Skeletal muscle satellite cell (primary cell): ENCODE data around the gene ABCC11.
A peak's percentile ranks its signal among the peaks of the same experiment; 100 is the strongest.
"Not testable (repeated sequence)": the region's sequence is repeated elsewhere in the genome, so short reads cannot be mapped to it uniquely, and the experiment has no call there.

Experiments used
- H3K27me3 ChIP-seq: 2 replicates; pipeline ENCODE4 v1.7.0; 2013; ENCODE audit warnings: low read length; ENCODE audit not compliant: control insufficient read depth, insufficient read depth
- H3K36me3 ChIP-seq: 2 replicates; pipeline ENCODE4 v1.7.0; 2013; ENCODE audit warnings: mild to moderate bottlenecking, control low read depth, low read length; ENCODE audit not compliant: insufficient read depth
- H3K4me1 ChIP-seq: 2 replicates; pipeline ENCODE4 v1.7.0; 2013; ENCODE audit warnings: low read length; ENCODE audit not compliant: control insufficient read depth, insufficient read depth
- H3K4me2 ChIP-seq: 2 replicates; pipeline ENCODE4 v1.7.0; 2013; ENCODE audit warnings: mild to moderate bottlenecking, low read length
- H3K4me3 ChIP-seq: 2 replicates; pipeline ENCODE4 v1.7.0; 2013; ENCODE audit warnings: low read length
- H3K9ac ChIP-seq: 2 replicates; pipeline ENCODE4 v1.7.0; 2013; ENCODE audit warnings: mild to moderate bottlenecking, low read depth, low read length, moderate library complexity
- H3K9me3 ChIP-seq: replicated peaks from 2 replicates; pipeline ENCODE4 v1.7.0; 2013; ENCODE audit warnings: mild to moderate bottlenecking, control low read depth, low read length

ABCC11 gene

GRCh38 chr16:48246066-48246465, 1.3 kb downstream of the ABCC11 start:
- Histone ChIP-seq H3K9me3 (no peaks in the 10 kb centered on the region), H3K4me3 (peak overlapping the region; percentile 94), H3K9ac (peak overlapping the region; percentile 94), H3K4me1 (peaks cover 18% of the 10 kb centered on the region), H3K27me3 (no peaks in the 10 kb centered on the region), H3K4me2 (peak overlapping the region; percentile 83), H3K36me3 (peaks cover 3% of the 10 kb centered on the region)

- Histone ChIP-seq H3K36me3 (peaks cover 3% of the 10 kb centered on the region), H3K27me3 (no peaks in the 10 kb centered on the region), H3K4me2 (peak overlapping the region; percentile 83), H3K4me3 (peak overlapping the region; percentile 94), H3K9ac (peak overlapping the region; percentile 94), H3K4me1 (peaks cover 18% of the 10 kb centered on the region), H3K9me3 (no peaks in the 10 kb centered on the region)
Measured at GRCh38 chr16:48244863-48245195, 2.5 kb downstream of the ABCC11 start.

- H3K36me3 ChIP-seq, result peaks cover 3% of the 10 kb centered on the region
- peak within 1 kb of the TSS; percentile 94 for H3K9ac ChIP-seq
- H3K27me3 ChIP-seq, result no peaks in the 10 kb centered on the region
- peaks cover 18% of the 10 kb centered on the region for H3K4me1 ChIP-seq
- H3K4me2 ChIP-seq, result peak within 1 kb of the TSS; percentile 83
- H3K4me3 ChIP-seq, result peak within 1 kb of the TSS; percentile 94
- H3K9me3 ChIP-seq, result no peaks in the 10 kb centered on the region
Measured at GRCh38 chr16:48244080-48244862, 3.1 kb downstream of the ABCC11 start, which contains the start of gene LONP2. Gene LONP2, plus strand, starts transcription at chr16:48244300. Its CDS starts 89 bp downstream, at chr16:48244389.

- not testable (repeated sequence) for H3K27me3 ChIP-seq, H3K9ac ChIP-seq, H3K4me3 ChIP-seq, H3K36me3 ChIP-seq, H3K9me3 ChIP-seq, H3K4me2 ChIP-seq, H3K4me1 ChIP-seq
Measured at GRCh38 chr16:48240147-48240546, 7.2 kb downstream of the ABCC11 start.

GRCh38 chr16:48236286-48236685, 11.1 kb downstream of the ABCC11 start:
- Histone ChIP-seq H3K4me2 (no peak overlapping the region), H3K9ac (no peak overlapping the region)

GRCh38 chr16:48235556-48236136, 11.7 kb downstream of the ABCC11 start:
- Histone ChIP-seq H3K4me2 (no peak overlapping the region), H3K4me1 (peaks cover 9% of the 10 kb centered on the region), H3K9me3 (no peaks in the 10 kb centered on the region), H3K4me3 (no peak overlapping the region), H3K27me3 (no peaks in the 10 kb centered on the region), H3K9ac (no peak overlapping the region), H3K36me3 (no peaks in the 10 kb centered on the region)

More at GRCh38 chr16:48236286-48236685, 11.1 kb downstream of the ABCC11 start:
- no peak overlapping the region for H3K4me3 ChIP-seq
- H3K27me3 ChIP-seq, result no peaks in the 10 kb centered on the region
- no peaks in the 10 kb centered on the region for H3K9me3 ChIP-seq
- H3K4me1 ChIP-seq, result peaks cover 9% of the 10 kb centered on the region
- no peaks in the 10 kb centered on the region for H3K36me3 ChIP-seq

- Histone ChIP-seq H3K27me3 (no peaks in the 10 kb centered on the region), H3K36me3 (no peaks in the 10 kb centered on the region), H3K4me2 (no peak overlapping the region), H3K4me1 (peaks cover 9% of the 10 kb centered on the region), H3K9me3 (no peaks in the 10 kb centered on the region), H3K9ac (no peak overlapping the region), H3K4me3 (no peak overlapping the region)
Measured at GRCh38 chr16:48235058-48235555, 12.2 kb downstream of the ABCC11 start.

- Histone ChIP-seq H3K9me3 (no peaks in the 10 kb centered on the region), H3K36me3 (no peaks in the 10 kb centered on the region), H3K4me3 (no peak overlapping the region), H3K4me1 (peaks cover 9% of the 10 kb centered on the region), H3K4me2 (no peak overlapping the region), H3K9ac (no peak overlapping the region), H3K27me3 (no peaks in the 10 kb centered on the region)
Measured at GRCh38 chr16:48234630-48235029, 12.7 kb downstream of the ABCC11 start.

GRCh38 chr16:48232493-48233040, 14.8 kb downstream of the ABCC11 start:
- Histone ChIP-seq H3K36me3 (no peaks in the 10 kb centered on the region), H3K9me3 (no peaks in the 10 kb centered on the region), H3K4me3 (no peak overlapping the region), H3K27me3 (no peaks in the 10 kb centered on the region), H3K4me1 (peaks cover 9% of the 10 kb centered on the region), H3K4me2 (no peak overlapping the region), H3K9ac (no peak overlapping the region)

GRCh38 chr16:48231727-48232492, 15.4 kb downstream of the ABCC11 start:
- no peak overlapping the region for H3K4me2 ChIP-seq
- H3K9me3 ChIP-seq, result no peaks in the 10 kb centered on the region
- no peaks in the 10 kb centered on the region for H3K27me3 ChIP-seq
- peaks cover 9% of the 10 kb centered on the region for H3K4me1 ChIP-seq
- no peak overlapping the region for H3K4me3 ChIP-seq
- no peaks in the 10 kb centered on the region for H3K36me3 ChIP-seq
- no peak overlapping the region for H3K9ac ChIP-seq

- Histone ChIP-seq H3K9me3 (no peaks in the 10 kb centered on the region), H3K4me1 (no peaks in the 10 kb centered on the region), H3K4me2 (no peak overlapping the region), H3K36me3 (no peaks in the 10 kb centered on the region), H3K4me3 (no peak overlapping the region), H3K27me3 (peaks cover 3% of the 10 kb centered on the region), H3K9ac (no peak overlapping the region)
Measured at GRCh38 chr16:48225456-48225855, 21.9 kb downstream of the ABCC11 start.
